DND-41 (cell line): ENCODE results near the gene CEMIP.

Source experiments
- EZH2 ChIP-seq: IDR thresholded peaks from 3 replicates; pipeline ENCODE4 v1.6.1; 2012; ENCODE audit warnings: borderline replicate concordance, low read depth, mild to moderate bottlenecking, moderate library complexity, low read length, inconsistent platforms; ENCODE audit not compliant: severe bottlenecking
- TF ChIP-seq, protein P1 (sequence below): IDR thresholded peaks from 2 replicates; pipeline ENCODE4 v1.5.1; 2012; ENCODE audit warnings: borderline replicate concordance, low read length, moderate library complexity, mild to moderate bottlenecking; ENCODE audit not compliant: poor library complexity, severe bottlenecking; ENCODE audit errors: extremely low read depth

DNA sequence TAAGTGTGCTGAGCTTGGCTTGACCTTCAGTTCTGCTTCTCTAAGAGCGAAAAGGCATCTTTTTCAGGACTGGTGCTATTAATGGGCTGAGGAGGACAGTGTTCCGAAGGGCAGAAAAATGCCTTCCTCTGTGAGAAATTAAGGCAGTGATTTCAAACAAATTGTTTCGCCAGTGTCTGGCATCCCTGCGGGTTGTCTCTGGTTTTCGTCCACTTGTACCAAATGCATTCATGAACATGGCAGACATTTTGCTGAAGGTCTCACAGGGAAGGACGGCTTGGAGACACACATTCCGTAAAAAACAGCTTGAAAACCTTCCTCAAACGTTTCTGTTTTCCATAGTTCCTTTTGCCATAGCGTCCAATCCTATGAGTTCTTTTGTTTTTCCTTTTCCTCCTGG, 57.1 kb downstream of the CEMIP start:
- TF ChIP-seq, protein P1, sequence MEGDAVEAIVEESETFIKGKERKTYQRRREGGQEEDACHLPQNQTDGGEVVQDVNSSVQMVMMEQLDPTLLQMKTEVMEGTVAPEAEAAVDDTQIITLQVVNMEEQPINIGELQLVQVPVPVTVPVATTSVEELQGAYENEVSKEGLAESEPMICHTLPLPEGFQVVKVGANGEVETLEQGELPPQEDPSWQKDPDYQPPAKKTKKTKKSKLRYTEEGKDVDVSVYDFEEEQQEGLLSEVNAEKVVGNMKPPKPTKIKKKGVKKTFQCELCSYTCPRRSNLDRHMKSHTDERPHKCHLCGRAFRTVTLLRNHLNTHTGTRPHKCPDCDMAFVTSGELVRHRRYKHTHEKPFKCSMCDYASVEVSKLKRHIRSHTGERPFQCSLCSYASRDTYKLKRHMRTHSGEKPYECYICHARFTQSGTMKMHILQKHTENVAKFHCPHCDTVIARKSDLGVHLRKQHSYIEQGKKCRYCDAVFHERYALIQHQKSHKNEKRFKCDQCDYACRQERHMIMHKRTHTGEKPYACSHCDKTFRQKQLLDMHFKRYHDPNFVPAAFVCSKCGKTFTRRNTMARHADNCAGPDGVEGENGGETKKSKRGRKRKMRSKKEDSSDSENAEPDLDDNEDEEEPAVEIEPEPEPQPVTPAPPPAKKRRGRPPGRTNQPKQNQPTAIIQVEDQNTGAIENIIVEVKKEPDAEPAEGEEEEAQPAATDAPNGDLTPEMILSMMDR: no peak
- TF ChIP-seq EZH2: no peak
